Activated CD4-positive, alpha-beta T cell treated with anti-CD3 and anti-CD28 coated beads, Interleukin-2, amount 50 U/mL, for 4 hours (primary cell): Measurements from ENCODE around the gene BGLAP.
"Not testable (repeated sequence)": the region's sequence is repeated elsewhere in the genome, so short reads cannot be mapped to it uniquely, and the experiment has no call there.

Experiments
- DNase-seq, 2 experiments: peaks; one replicate each; pipeline ENCODE4 v3.0.0-alpha.2; 2020

BGLAP gene

GRCh38 chr1:156241926-156242325, at the start of gene BGLAP:
Gene BGLAP (plus strand): TSS chr1:156242184. CDS start chr1:156242232, 48 bp downstream.
- DNase-seq: no peak

DNA sequence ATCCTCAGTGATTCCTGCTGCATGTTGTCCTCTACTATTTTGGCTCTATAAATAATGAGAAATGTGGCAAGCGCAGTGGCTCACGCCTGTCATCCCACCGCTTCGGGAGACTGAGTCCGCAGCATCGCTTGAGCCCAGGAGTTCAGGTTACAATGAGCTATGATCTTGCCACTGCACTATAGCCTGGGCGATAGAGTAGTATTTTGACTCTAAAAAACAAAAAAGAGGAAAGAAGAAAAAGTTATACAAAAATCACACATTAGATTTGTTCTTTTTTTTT, 48.8 kb upstream of the BGLAP start:
- no peak for DNase-seq

DNA sequence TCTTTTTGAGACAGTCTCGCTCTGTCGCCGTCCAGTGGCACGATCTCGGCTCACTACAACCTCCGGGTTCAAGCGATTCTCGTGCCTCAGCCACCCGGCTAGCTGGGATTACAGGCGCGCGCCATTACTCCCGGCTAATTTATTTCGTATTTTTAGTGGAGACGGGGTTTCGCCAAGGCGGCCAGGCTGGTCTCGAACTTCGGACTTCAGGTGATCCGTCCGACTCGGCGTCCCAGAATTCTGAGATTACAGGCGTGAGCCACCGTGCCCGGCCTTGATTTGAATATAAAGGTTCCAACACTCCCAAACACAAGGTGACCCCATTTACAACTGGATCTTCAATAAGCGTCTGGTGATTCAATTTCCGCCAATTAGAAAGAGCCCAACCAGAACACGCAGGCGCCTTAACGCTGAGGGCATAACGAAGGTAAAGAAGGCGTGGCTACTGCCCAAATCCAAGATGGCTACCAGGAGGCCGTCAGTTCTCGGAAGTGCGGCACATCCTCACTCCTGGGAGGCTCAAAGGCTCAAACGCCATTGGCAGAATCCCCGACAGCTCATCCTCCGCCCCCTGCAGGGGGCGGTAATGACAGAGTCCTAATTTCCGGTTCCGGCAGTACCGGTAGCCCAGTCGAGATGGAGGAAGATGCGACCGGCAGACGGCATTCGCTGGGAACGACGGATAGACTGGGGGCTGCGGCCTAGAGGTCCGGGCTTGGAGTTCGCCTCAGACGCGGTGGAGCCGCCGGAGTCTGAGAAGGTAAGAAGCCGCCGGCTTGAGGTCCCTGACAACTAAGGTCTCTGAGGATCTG, 48.3 kb upstream of the BGLAP start, which contains the start of gene SLC25A44:
TSS of gene SLC25A44 (plus strand) at position 617 of the 812 bp plus-strand sequence. CDS start 5,744 bp downstream, outside the sequence.
- peak; percentile 95 to 96 for DNase-seq

- DNase-seq: no peak
Observed at GRCh38 chr1:156194300-156194652, 47.7 kb upstream of the BGLAP start.

DNA sequence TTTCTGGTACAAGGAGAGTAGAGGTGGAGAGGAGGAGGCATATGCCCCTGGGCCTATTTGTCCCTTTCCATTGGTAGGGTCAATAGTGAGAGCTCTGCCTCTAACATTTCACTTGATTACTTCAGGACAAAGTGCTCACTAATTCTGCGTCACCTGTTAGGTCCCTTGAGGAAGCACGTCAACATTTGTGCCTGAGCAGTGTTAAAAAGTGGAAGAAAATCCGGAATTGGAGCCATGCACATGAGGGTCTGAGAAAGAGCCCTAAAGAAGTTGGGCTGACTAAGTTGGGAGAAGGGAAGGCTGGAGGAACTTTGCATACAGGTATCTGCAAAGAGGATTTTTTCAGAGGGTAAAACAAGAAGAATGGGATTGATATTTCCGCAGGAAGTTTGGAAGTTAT, 46.1 kb upstream of the BGLAP start:
- no peak for DNase-seq

DNA sequence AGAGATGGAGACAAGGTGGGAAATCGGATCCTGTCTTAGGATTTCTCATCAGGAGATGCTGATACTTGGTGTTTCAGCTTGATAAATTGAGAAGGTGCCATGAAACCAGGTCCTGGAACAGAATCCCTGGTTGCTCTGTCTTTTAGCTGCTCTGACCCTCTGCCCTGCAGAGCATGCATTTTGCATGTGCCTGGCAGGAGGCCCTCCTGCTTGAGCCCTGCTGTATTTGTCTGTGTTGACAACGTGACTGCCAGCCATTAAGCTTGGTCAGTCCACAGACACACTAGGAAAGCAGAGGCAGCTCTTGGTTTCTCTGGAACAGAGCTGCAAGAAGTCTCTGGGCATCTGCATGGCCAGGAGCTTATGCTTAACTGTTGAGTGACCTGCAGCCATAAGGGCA, 45.5 kb upstream of the BGLAP start:
- DNase-seq: no peak

- no peak for DNase-seq
Observed at GRCh38 chr1:156198831-156199349, 43.1 kb upstream of the BGLAP start.

GRCh38 chr1:156200044-156200443, 41.9 kb upstream of the BGLAP start:
- no peak for DNase-seq

DNA sequence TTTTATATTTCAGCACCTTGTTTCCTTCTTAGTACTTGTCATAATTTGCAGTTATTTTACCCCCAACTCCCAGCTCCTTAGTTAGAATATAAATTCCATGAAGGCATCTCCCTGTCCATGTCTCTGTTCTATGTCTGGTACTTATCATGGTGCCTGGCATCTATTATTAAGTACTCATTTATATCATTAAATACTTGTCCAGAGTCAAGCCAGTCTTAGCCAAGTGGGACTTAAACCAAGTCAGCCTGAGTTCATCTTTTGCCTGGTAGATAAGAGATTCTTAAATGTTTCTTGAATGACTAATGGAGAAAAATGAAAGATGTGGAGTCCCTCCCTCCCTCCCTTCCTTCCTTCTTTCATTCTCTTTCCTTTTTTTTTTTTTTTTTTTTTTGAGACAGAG, 38.7 kb upstream of the BGLAP start:
- DNase-seq: no peak

DNA sequence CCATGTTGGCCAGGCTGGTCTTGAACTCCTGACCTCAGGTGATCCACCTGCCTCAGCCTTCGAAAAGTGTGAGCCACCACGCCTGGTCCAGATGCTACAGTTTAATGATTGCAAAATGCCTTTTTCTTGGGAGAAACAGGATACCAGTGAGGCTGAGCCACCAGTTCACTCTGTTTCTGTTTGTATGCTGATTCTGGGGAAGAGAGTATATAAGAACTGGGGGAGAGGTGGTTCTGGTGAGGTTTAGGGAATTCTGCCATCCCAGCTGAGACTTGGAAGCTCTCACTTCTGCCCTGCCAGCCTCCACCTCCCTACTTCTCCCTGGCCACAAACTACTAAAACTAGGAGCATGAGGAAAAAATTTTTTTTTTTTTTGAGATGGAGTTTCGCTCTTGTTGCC, 37.3 kb upstream of the BGLAP start:
- DNase-seq: no peak

GRCh38 chr1:156211243-156211642, 30.7 kb upstream of the BGLAP start:
- no peak for DNase-seq

DNA sequence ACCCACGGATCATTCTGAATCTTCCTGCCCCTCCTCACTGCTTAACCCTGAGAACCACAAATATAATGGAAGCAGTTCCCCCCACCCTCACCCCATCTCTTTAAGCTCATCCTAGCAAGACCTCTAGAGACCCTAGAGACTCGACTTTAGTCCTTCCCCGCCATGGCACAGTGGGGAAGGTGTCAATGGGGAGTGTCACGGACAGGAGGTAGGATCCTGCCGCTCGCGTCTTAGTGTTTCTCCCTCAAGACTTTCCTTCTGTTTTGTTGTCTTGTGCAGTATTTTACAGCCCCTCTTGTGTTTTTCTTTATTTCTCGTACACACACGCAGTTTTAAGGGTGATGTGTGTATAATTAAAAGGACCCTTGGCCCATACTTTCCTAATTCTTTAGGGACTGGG, 29.9 kb upstream of the BGLAP start:
- no peak for DNase-seq

DNA sequence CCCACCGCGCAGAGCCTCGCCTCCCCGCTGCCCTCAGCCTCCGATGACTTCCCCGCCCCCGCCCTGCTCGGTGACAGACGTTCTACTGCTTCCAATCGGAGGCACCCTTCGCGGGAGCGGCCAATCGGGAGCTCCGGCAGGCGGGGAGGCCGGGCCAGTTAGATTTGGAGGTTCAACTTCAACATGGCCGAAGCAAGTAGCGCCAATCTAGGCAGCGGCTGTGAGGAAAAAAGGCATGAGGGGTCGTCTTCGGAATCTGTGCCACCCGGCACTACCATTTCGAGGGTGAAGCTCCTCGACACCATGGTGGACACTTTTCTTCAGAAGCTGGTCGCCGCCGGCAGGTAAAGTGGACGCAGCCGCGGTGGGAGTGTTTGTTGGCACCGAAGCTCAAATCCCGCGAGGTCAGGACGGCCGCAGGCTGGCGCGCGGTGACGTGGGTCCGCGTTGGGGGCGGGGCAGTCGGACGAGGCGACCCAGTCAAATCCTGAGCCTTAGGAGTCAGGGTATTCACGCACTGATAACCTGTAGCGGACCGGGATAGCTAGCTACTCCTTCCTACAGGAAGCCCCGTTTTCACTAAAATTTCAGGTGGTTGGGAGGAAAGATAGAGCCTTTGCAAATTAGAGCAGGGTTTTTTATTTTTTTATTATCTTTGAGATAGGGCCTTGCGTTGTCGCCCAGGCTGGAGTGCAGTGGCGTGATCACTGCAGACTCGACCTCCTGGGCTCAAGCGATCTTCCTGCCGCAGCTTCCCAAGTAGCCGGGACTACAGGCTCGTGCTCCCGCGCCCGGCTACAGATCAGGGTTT, 28.9 kb upstream of the BGLAP start, which contains the start of gene PMF1:
TSS of gene PMF1 (plus strand) at position 175 of the 811 bp plus-strand sequence. CDS start at position 184, 9 bp downstream.
- peak; percentile 94 for DNase-seq

- DNase-seq: no peak
Observed at GRCh38 chr1:156213644-156213966, 28.4 kb upstream of the BGLAP start.

- no peak for DNase-seq
Observed at GRCh38 chr1:156214024-156214748, 27.8 kb upstream of the BGLAP start.

- not testable (repeated sequence) for DNase-seq
Observed at GRCh38 chr1:156216361-156217086, 25.5 kb upstream of the BGLAP start.

- peak; percentile 16 to 34 for DNase-seq
Observed at GRCh38 chr1:156217871-156218270, 24.1 kb upstream of the BGLAP start.

DNA sequence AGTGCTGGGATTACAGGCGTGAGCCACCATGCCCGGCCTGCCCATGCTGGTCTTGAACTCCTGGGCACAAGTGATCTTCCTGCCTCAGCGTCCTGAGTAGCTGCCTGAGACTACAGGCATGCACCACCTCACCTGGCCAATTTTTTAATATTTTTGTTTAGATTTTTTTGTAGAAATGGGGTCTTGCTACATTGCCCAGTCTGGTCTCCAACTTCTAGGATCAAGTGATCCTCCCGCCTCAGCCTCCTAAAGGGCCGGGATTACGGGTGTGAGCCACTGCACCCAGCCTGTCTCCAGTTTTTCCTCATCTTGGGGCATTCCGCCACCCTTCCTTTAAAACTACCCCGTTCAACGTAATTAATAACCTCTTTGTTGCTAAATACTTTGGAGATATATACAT, 21.8 kb upstream of the BGLAP start:
- DNase-seq: no peak

GRCh38 chr1:156221986-156222692, 19.8 kb upstream of the BGLAP start:
- DNase-seq: no peak

GRCh38 chr1:156225677-156226014, 16.3 kb upstream of the BGLAP start:
- no peak for DNase-seq

- no peak for DNase-seq
Observed at GRCh38 chr1:156226116-156226538, 15.9 kb upstream of the BGLAP start.

DNA sequence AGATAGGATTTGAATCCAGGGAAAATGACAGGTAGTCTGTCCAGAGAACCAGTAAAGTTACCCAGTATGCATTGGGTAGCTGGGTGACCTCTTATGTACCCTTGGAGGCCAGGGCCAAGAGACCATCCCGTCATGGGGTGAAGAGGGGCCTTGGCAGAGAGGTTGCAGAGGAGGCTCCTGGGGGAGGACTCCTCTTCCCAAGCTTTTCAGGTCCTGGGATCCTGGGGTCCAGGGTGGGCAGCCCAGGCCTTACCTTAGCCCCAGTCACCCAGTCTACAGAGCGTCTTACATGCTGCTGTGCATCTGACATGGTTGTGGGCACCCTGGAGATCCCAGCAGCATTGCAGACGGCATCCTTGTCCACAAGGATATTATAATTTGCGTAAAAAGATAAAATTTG, 15.2 kb upstream of the BGLAP start:
- no peak for DNase-seq
